NT2/D1 (cell line): ENCODE measurements around the gene LARGE1.

Experiments
- SUZ12 ChIP-seq: IDR thresholded peaks from 2 replicates; pipeline ENCODE4 v1.6.1; 2011; ENCODE audit not compliant: insufficient read length, insufficient read depth; ENCODE audit errors: extremely low read depth
- YY1 ChIP-seq: IDR thresholded peaks from 2 replicates; pipeline ENCODE4 v1.6.1; 2011; ENCODE audit not compliant: insufficient read length, insufficient read depth
- ZNF274 ChIP-seq: IDR thresholded peaks from 2 replicates; pipeline ENCODE4 v1.6.1; 2011; ENCODE audit warnings: mild to moderate bottlenecking, low read depth, low read length

DNA sequence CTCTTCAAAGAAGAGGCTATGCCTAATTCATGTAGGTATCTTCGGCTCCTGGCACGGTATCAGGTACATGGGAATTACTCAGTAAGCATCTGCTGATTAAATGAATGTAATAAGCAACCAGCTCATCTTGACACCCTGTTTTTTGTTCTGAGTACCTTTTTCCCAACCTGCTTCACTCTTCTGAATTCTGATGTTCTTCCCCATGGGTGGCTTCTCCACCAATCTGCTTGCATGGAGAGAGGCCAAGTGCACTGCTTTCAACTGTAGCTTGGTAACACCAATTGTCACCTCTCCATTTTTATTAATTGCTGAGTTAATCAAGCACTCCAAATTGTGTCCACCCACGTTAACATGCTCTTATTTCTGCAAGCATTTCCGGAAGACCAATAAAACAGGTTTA lies 40.5 kb downstream of the LARGE1 start:
- no peak for TF ChIP-seq YY1
- TF ChIP-seq ZNF274, result no peak
- TF ChIP-seq SUZ12, result no peak
